GM18861 (cell line): ENCODE results near the gene MAN1A1.

Source experiments
- ATAC-seq: cut with Tn5 transposase; IDR thresholded peaks from one replicate; pipeline ENCODE4 v1.9.1; 2021; ENCODE audit not compliant: unreplicated experiment

The MAN1A1 gene

DNA sequence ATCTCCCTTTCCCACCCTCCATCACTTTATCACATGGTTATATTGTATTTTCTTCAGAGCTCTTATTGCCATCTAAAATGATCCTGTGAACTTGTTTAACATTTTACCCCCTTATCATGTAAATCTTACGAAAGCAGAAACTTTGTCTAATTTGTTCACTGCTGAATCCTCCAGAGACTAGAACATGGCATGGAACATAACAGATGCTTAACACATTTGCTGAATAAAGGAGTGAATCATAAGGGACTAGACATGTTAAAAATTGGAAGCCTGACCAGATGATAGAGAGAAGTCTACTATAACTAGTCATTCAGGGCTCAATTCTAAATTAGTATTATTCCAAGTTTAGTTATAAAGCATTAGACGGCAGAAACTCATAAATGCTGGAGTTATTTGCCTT, 73.3 kb downstream of the MAN1A1 start:
- no peak for ATAC-seq

DNA sequence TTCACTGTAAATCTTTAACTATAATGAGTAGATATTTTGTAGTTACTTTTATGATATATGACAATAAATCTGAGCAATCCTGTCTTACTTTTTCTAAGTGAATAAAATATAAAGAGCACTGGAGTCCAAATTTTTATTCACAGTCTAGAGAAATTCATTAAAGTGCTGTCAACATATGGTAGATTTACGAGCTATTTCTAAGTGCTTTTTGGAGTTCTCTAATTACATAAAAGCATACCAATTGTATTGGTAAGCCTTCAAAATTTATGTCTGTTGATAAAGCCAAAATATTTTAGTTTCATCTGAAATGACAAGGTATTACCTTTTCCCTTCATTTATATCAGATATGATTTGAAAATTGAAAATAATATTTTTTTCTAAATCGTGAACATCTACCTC, 75.4 kb downstream of the MAN1A1 start:
- no peak for ATAC-seq

DNA sequence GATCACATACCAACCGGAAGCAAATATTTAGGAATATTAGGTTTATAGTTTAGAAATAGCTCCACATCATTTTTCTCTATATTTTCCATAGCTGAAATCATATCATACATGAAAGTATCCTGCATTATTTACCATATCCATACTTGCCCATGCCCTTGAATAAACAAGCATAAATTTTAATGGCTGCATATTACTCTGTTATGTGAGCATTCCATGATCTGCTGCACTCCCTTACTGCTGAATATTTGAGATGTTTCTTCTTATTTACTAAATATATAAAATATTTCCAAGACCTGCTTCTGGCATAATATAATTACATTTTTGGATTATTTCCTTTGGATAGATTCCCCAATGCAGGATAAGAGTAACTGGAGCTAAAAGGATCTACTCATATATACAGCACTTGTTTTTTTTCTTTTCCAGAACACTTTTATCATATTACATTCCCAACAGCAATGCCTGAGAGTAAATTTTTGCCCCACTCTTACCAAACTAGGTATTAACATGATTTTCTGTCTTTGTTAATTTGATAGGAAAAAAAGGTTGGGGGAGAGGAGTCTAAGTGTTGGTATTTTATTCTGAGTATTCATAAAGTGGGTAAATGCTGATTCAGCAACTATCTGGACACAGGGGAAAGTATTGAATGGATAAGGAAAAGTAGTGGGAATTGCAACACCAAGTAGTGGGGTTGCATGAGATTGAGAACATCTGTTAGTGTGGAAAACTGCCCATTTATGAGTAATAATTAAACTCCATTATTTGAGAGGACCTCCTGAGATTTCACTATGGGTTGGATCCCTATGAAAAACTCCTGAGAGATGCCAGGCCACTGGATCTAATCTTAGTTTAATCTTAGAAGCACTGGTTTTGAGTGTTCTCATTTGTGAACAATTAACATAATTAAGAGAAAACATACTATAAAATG, 76.0 kb downstream of the MAN1A1 start:
- no peak for ATAC-seq

GRCh38 chr6:119270545-119270944, 79.0 kb downstream of the MAN1A1 start:
- ATAC-seq = no peak

DNA sequence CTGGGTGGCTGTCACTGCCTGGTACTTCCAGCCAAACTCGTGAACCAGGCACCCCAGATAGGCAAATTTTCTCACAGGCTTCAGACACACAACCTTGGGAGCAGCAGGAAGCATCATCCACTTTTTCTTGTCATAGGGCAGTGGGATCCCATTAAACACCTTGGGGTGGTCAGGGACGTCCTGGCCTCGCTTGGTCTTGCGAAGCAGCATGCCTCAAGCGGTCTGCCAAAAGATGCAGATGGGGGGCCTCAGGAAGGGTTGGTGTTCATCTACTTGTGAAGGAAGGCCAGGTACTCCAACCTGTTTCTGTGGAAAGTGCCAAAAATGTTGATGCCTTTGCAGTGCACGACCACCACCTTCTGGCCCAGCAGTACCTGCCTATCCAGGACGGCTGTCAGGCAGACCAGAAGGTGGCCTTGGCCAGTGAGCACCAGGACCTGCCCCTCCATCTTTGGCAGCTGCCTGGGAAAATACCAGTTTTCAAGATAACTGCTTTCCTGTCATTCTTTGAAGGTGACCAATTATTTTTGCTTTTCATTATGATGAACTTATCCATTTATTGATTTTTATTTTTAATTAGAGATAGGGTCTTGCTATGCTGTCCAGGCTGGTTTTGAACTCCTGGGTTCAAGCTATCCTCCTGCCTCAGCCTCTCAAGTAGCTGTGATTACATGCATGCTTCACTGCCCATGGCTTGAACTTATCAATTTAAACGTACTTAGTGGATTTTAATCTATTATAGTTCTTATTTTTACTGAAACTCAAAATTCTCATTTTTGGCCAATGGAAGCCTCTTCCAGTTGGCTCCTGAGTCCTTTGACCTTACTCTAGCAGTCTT, 80.1 kb downstream of the MAN1A1 start:
- ATAC-seq = no peak

- no peak for ATAC-seq
Measured at GRCh38 chr6:119267126-119267905, 82.2 kb downstream of the MAN1A1 start.

GRCh38 chr6:119264854-119265397, 84.6 kb downstream of the MAN1A1 start:
- ATAC-seq = no peak

- ATAC-seq = no peak
Measured at GRCh38 chr6:119262612-119263011, 86.9 kb downstream of the MAN1A1 start.

GRCh38 chr6:119261944-119262284, 87.6 kb downstream of the MAN1A1 start:
- no peak for ATAC-seq

GRCh38 chr6:119259027-119259426, 90.5 kb downstream of the MAN1A1 start:
- peak; percentile 56 for ATAC-seq

DNA sequence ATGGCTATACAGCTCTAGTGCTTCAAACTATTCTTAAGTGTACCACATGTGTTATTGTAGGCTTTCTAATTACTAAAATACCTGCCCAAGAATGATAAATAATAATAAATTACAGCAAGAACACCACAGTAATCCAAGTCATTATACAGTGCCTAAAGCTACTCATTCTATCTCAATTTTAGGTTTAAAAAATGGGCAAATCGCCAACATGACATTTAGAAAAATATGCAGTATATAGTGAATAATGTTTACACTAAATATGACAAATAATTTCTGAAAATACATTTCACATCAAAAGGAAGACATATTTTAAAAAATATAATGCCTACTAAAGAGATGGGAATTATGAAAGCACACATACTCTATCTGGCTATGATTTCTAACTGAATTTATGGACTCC, 91.8 kb downstream of the MAN1A1 start:
- no peak for ATAC-seq

GRCh38 chr6:119256978-119257462, 92.5 kb downstream of the MAN1A1 start:
- ATAC-seq = no peak

DNA sequence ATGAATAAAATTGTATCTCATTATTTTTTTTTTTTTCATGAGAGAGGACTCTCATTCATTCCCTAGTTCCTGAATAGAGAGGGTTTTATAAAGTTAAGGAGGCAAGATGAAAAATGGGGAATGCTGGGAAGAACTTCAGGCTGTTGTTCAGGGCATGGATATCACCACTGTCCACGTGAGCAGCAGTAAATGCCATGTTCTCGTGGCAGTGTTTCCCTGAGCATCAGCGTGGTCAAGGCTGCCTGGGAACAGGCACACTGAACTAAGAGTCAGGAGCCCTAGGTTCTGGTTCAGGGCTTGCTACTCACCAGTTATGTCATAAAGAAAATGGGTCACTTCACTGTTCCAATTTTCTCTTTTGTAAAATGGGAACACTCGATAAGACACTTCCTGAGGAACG, 93.2 kb downstream of the MAN1A1 start:
- no peak for ATAC-seq

GRCh38 chr6:119255492-119255891, 94.1 kb downstream of the MAN1A1 start:
- no peak for ATAC-seq

- ATAC-seq = no peak
Measured at GRCh38 chr6:119250036-119250435, 99.5 kb downstream of the MAN1A1 start.

- ATAC-seq = no peak
Measured at GRCh38 chr6:119249319-119249718, 100.2 kb downstream of the MAN1A1 start.

GRCh38 chr6:119247504-119247903, 102.1 kb downstream of the MAN1A1 start:
- ATAC-seq = no peak

- no peak for ATAC-seq
Measured at GRCh38 chr6:119243657-119244056, 105.9 kb downstream of the MAN1A1 start.

- ATAC-seq = no peak
Measured at GRCh38 chr6:119243037-119243436, 106.5 kb downstream of the MAN1A1 start.

GRCh38 chr6:119241540-119242309, 107.8 kb downstream of the MAN1A1 start:
- no peak for ATAC-seq
